NK-92 (cell line): ENCODE data around the gene IL27RA.
"Not testable (repeated sequence)": the region's sequence is repeated elsewhere in the genome, so short reads cannot be mapped to it uniquely, and the experiment has no call there.

Experiments used
- DNase-seq: peaks from one replicate; lab custom pipeline; 2025; ENCODE audit not compliant: unreplicated experiment; lab: John Stamatoyannopoulos, UW

IL27RA gene

GRCh38 chr19:13998426-13998825 lies 33.1 kb upstream of the IL27RA start:
- no peak for DNase-seq

- no peak for DNase-seq
Measured at GRCh38 chr19:13999085-13999484, 32.5 kb upstream of the IL27RA start.

GRCh38 chr19:14000691-14001375 lies 30.7 kb upstream of the IL27RA start:
- no peak for DNase-seq

GRCh38 chr19:14002571-14003250 lies 28.9 kb upstream of the IL27RA start:
- no peak for DNase-seq

GRCh38 chr19:14003251-14004055 lies 28.1 kb upstream of the IL27RA start:
- DNase-seq, result no peak

GRCh38 chr19:14004619-14005348 lies 26.8 kb upstream of the IL27RA start:
- DNase-seq, result no peak

GRCh38 chr19:14005349-14006084 lies 26.0 kb upstream of the IL27RA start:
- DNase-seq, result peak; percentile 55

GRCh38 chr19:14006085-14006765 lies 25.3 kb upstream of the IL27RA start, which contains the start of gene RFX1:
RFX1 (minus strand) TSS chr19:14006320; CDS start chr19:13993843, 12,477 bp downstream.
- DNase-seq, result peak; percentile 93

- peak; percentile 86 for DNase-seq
Measured at GRCh38 chr19:14006766-14007562, 24.6 kb upstream of the IL27RA start.

- no peak for DNase-seq
Measured at GRCh38 chr19:14012378-14012915, 19.1 kb upstream of the IL27RA start.

GRCh38 chr19:14015524-14016035 lies 16.0 kb upstream of the IL27RA start:
- DNase-seq, result no peak

GRCh38 chr19:14019100-14019499 lies 12.5 kb upstream of the IL27RA start:
- no peak for DNase-seq

GRCh38 chr19:14019739-14020138 lies 11.8 kb upstream of the IL27RA start:
- not testable (repeated sequence) for DNase-seq

GRCh38 chr19:14021474-14021873 lies 10.1 kb upstream of the IL27RA start:
- no peak for DNase-seq

- no peak for DNase-seq
Measured at GRCh38 chr19:14022469-14022868, 9.1 kb upstream of the IL27RA start.

GRCh38 chr19:14023404-14024235 lies 7.9 kb upstream of the IL27RA start:
- no peak for DNase-seq

GRCh38 chr19:14026652-14027192 lies 4.8 kb upstream of the IL27RA start:
- not testable (repeated sequence) for DNase-seq
